Raji (cell line): ENCODE measurements around the gene ATXN1.

Experiments
- POLR2A ChIP-seq: IDR thresholded peaks from 2 replicates; pipeline ENCODE4 v1.6.1; 2011; ENCODE audit warnings: low read depth, low read length, control low read depth; ENCODE audit not compliant: insufficient read depth

Gene ATXN1

GRCh38 chr6:16673011-16673797 is 88.1 kb downstream of the ATXN1 start:
- TF ChIP-seq POLR2A: no peak

DNA sequence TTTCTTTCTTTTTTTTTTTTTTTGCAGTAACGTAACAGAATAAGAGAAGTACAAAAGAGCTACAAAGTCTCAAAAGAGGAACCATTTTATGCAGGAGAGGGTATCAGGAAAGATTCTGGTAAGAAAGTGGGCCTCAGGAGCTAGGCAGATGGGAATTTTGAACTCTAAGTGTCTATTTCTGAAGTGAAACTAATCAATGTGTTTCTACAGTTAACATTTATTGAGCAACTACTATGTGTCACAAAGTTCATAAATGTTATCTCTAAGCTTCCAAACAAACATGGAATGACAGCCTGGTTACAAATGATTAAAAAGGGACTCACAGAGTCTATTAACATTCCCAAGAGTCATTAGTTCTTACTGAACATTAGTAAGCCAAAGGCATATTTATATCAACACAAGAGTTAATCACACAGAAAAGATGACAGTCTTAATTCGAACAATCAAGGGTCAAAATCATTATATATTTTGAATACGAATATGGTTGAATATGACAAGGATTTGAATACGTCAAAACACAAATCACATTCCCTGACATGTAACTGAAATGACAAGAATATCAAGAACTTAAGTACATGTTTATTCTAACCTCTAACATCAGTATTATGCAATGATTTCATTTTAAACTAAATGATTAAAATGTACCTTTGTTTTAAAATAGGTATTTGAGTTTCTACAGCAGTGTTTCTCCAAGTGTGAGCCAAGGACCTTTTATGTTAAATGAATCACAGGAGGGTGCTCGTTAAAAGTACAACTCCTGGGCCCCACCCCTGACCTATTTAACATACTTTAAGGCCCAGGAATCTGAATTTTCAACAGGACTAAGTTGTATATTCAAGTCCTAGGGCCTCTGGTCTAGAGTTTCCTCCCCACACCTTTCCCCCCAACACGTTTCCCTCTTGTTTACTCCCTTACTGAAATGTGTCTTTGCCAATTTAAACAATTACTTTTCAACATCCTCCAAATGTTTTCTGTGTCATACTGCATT is 89.7 kb downstream of the ATXN1 start:
- no peak for TF ChIP-seq POLR2A

GRCh38 chr6:16670617-16671051 is 90.6 kb downstream of the ATXN1 start:
- no peak for TF ChIP-seq POLR2A

DNA sequence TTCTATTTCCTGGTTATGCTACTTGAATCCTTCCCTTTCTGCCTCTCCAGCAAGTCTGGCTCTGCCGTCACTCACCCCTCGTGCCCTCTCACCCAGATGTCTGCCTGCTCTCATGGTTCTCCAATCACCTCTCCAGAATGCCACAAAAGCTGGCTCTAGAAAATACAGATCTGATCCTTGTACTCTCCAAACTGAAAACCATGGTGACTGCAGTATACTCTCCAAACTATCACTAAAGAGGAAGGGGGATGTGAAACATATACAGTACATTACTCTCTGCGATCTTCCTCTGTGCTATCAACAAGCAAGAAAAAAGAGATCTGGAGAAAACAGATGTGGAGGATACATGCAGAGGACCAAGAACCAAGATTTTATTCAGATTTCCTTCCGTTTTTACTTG is 91.1 kb downstream of the ATXN1 start:
- no peak for TF ChIP-seq POLR2A

DNA sequence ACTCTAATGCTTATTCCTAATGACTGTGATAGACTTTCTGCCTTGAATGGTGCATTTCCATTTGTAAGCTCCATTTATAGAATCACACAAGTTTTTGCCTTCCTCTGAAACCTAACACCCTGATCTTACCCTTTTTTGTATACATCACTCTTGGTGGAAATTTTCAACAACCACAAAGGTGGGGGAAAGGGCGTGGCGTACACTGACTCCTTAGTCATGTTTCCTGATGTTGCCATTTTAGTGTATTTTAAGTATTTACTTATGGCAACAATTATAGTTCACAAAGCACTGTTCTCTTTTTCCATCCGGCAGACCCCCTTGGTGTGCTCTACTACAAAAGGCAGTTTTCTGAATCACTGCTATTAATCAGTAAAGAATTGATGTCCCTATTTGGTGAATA is 92.0 kb downstream of the ATXN1 start:
- no peak for TF ChIP-seq POLR2A

DNA sequence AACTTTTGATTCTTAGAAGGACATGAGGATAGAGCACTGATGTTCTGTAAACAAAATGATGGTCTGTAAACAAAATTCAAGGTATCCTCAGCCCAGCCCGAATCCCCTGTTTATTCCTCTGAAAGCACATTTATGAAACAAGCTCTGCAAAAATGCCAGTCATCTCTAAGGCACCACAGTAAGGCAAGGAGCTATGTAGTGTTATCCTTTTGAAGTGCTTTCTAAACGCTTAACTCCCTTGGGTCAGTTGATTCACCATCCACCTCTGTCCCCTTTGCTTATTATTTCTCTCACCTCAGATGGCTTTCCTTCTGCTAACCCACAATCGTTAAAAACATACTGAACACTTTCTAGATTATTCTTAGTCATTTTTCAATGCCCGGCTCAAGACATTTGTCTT is 93.8 kb downstream of the ATXN1 start:
- TF ChIP-seq POLR2A: no peak

DNA sequence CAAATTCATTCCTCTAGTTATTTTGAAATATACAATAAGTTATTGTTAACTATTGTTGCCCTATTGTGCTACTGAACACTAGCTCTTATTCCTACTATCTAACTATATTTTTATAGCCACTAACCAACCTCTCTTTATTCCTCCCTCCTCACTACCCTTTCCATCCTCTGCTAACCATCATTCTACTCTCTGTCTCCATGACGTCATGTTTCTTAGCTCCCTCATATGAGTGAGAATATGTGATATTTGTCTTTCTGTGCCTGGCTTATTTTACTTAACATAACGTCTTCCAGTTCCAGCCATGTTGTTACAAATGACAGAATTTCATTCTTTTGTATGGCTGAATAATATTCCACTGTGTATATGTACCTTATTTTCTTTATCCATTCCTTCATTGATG is 95.3 kb downstream of the ATXN1 start:
- TF ChIP-seq POLR2A: no peak

GRCh38 chr6:16665182-16665581 is 96.1 kb downstream of the ATXN1 start:
- no peak for TF ChIP-seq POLR2A

DNA sequence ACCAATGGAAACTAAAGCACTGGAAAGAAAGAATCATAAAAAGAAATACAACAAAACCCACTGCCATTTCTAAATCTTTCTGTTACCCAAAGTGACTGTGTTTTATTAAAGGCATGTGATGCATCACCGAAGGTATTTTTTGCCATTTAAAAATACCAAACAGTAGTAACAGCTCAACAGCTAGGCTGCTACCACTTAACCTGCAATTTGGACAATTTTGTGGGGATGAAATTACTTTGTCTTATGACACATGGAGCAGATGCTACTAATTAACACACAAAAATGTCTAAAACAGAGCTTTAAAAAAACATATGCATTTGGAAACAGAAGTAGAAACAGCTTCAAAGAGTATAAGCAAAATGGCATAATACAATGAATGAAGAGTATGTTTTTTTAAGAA is 97.4 kb downstream of the ATXN1 start:
- no peak for TF ChIP-seq POLR2A

GRCh38 chr6:16660157-16660497 is 101.1 kb downstream of the ATXN1 start:
- TF ChIP-seq POLR2A: no peak

- TF ChIP-seq POLR2A: no peak
Measured at GRCh38 chr6:16659466-16660156, 101.6 kb downstream of the ATXN1 start.

GRCh38 chr6:16658348-16659034 is 102.8 kb downstream of the ATXN1 start:
- no peak for TF ChIP-seq POLR2A

GRCh38 chr6:16657768-16658167 is 103.5 kb downstream of the ATXN1 start:
- TF ChIP-seq POLR2A: no peak

DNA sequence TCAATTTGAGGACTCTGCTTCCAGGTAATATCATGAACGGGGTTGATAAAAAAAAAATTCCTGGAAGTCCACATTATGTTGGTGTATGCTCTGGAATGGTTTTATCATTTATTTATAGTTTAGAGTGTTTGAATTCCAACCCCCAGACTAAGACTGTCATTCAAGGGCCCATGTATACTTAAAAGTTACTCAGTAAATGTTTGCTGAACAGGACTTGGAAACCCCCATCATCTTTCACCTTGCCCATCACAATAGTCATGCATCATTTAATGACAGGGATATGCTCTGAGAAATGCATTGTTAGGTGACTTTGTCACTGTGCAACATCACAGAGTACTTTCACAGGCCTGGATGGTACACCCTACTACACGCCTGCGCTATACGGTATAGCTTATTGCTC is 104.8 kb downstream of the ATXN1 start:
- TF ChIP-seq POLR2A: no peak

GRCh38 chr6:16654701-16655100 is 106.6 kb downstream of the ATXN1 start:
- TF ChIP-seq POLR2A: no peak
